ENCODE data around the gene JARID2. TPM values are rescaled to one million over a fixed set of nuclear protein-coding genes. Genes with fewer than 3 reads are reported as not detected.

JARID2 gene
- polyA plus RNA-seq, 1 donor from 2014 or later = 25.5 TPM

GRCh38 chr6:15316754-15317153, 70.9 kb downstream of the JARID2 start:
- Histone ChIP-seq H4K20me1 (ENCODE audit: insufficient read depth) (peaks cover 4% of the 10 kb centered on the region), H3F3A (ENCODE audit: insufficient read depth, low read length, poor library complexity, severe bottlenecking) (no peaks in the 10 kb centered on the region), H3K36me3 (ENCODE audit: insufficient read depth, low read length) (no peaks in the 10 kb centered on the region), H3K27me3 (ENCODE audit: insufficient read depth, low read depth, low read length) (no peaks in the 10 kb centered on the region), H3K4me2 (ENCODE audit: low read length) (no peak overlapping the region), H3K27ac (ENCODE audit: low read length) (no peak overlapping the region), H3K9ac (ENCODE audit: low read length) (no peak overlapping the region), H3K9me2 (ENCODE audit: insufficient read depth, low read length) (no peaks in the 10 kb centered on the region), H3K9me3 (ENCODE audit: low read length) (no peaks in the 10 kb centered on the region), H3K79me2 (replicated peaks; ENCODE audit: insufficient read depth, low read length) (peaks cover 66% of the 10 kb centered on the region), H2AFZ (ENCODE audit: low read depth, low read length) (no peak overlapping the region), H3K4me3 (ENCODE audit: low read length) (no peak overlapping the region)
- no peak for TF ChIP-seq POLR2AphosphoS5 (IDR thresholded peaks at IDR 0.05)
- no peak for TF ChIP-seq MXI1 (conservative IDR thresholded peaks at IDR 0.05; ENCODE audit: poor library complexity, severe bottlenecking)
- TF ChIP-seq REST (IDR thresholded peaks at IDR 0.05; ENCODE audit: borderline replicate concordance) = no peak
- no peak for TF ChIP-seq EZH2 (IDR thresholded peaks at IDR 0.05; ENCODE audit: borderline replicate concordance, insufficient read depth, low read length, poor library complexity, severe bottlenecking)
- no peak for TF ChIP-seq TAF1 (IDR thresholded peaks at IDR 0.05; ENCODE audit: low read depth)
- TF ChIP-seq RAD21 (conservative IDR thresholded peaks at IDR 0.05) = no peak
- TF ChIP-seq EP300 (conservative IDR thresholded peaks at IDR 0.05; ENCODE audit: poor library complexity, severe bottlenecking) = no peak
- TF ChIP-seq CTCF (IDR thresholded peaks at IDR 0.05; ENCODE audit: poor library complexity, severe bottlenecking) = no peak
- no peak for TF ChIP-seq SMC3 (conservative IDR thresholded peaks at IDR 0.05; ENCODE audit: poor library complexity)

GRCh38 chr6:15317251-15317650, 71.4 kb downstream of the JARID2 start:
- H3K27me3 ChIP-seq (ENCODE audit: insufficient read depth, low read depth, low read length) = no peaks in the 10 kb centered on the region
- no peak overlapping the region for H3K4me2 ChIP-seq (ENCODE audit: low read length)
- H3K79me2 ChIP-seq (replicated peaks; ENCODE audit: insufficient read depth, low read length) = peaks cover 70% of the 10 kb centered on the region
- no peak overlapping the region for H3K9ac ChIP-seq (ENCODE audit: low read length)
- no peaks in the 10 kb centered on the region for H3K9me3 ChIP-seq (ENCODE audit: low read length)
- peaks cover 4% of the 10 kb centered on the region for H4K20me1 ChIP-seq (ENCODE audit: insufficient read depth)
- H2AFZ ChIP-seq (ENCODE audit: low read depth, low read length) = no peak overlapping the region
- no peaks in the 10 kb centered on the region for H3F3A ChIP-seq (ENCODE audit: insufficient read depth, low read length, poor library complexity, severe bottlenecking)
- no peak overlapping the region for H3K4me3 ChIP-seq (ENCODE audit: low read length)
- H3K9me2 ChIP-seq (ENCODE audit: insufficient read depth, low read length) = no peaks in the 10 kb centered on the region
- H3K27ac ChIP-seq (ENCODE audit: low read length) = no peak overlapping the region
- TF ChIP-seq EZH2 (IDR thresholded peaks at IDR 0.05; ENCODE audit: borderline replicate concordance, insufficient read depth, low read length, poor library complexity, severe bottlenecking) (no peak), REST (IDR thresholded peaks at IDR 0.05; ENCODE audit: borderline replicate concordance) (no peak), EP300 (conservative IDR thresholded peaks at IDR 0.05; ENCODE audit: poor library complexity, severe bottlenecking) (no peak)
- H3K36me3 ChIP-seq (ENCODE audit: insufficient read depth, low read length) = no peaks in the 10 kb centered on the region
